Ascending aorta (tissue), 2 donors: ENCODE results near the gene GLTP. TPM values are rescaled to one million over a fixed set of nuclear protein-coding genes. Genes with fewer than 3 reads are reported as not detected.
A peak's percentile ranks its signal among the peaks of the same experiment; 100 is the strongest.

Experiments
- DNase-seq, 2 donors: peaks; one replicate each; pipeline ENCODE4 v3.0.0-alpha.2; 2019; ENCODE audit warnings: low spot score in 2 of 2
- H3K27ac ChIP-seq, 2 donors: fragments of 200-600 bp; sonication (generic); one replicate each; pipeline ENCODE4 v1.5.1; 2016 to 2017; ENCODE audit warnings: mild to moderate bottlenecking in 1 of 2
- H3K27me3 ChIP-seq: fragments of 200-600 bp; sonication (generic); one replicate; pipeline ENCODE4 v1.5.1; 2017
- H3K36me3 ChIP-seq, 2 donors: fragments of 200-600 bp; sonication (generic); one replicate each; pipeline ENCODE4 v1.5.1; 2016
- H3K4me1 ChIP-seq, 2 donors: fragments of 200-600 bp; sonication (generic); one replicate each; pipeline ENCODE4 v1.5.1; 2016 to 2017; ENCODE audit warnings: mild to moderate bottlenecking in 1 of 2
- H3K4me3 ChIP-seq, 2 donors: fragments of 200-600 bp; sonication (generic); one replicate each; pipeline ENCODE4 v1.5.1; 2016 to 2017; ENCODE audit warnings: mild to moderate bottlenecking in 1 of 2
- H3K9me3 ChIP-seq, 2 donors: fragments of 200-600 bp; sonication (generic); one replicate each; pipeline ENCODE4 v1.5.1; 2016
- CTCF ChIP-seq, 3 experiments: fragments of 200-600 bp in 2 of 3; fragments of 450-650 bp in 1 of 3; sonication (generic) in 2 of 3; IDR thresholded peaks; one replicate each; pipeline ENCODE4 v1.5.1; 2016 to 2019; ENCODE audit warnings: antibody characterized with exemption in 3 of 3, mild to moderate bottlenecking in 1 of 3, moderate library complexity in 1 of 3
- intact Hi-C: fragments of 100-400 bp; cut with DNase I; formaldehyde crosslinking; loops from one replicate; pipeline ENCODE4 v1.15.1; 2023
- total RNA-seq: library from RNA; depleted of rRNA; stranded (reverse); fragments of >200 nt; gene quantifications from one replicate; pipeline ENCODE4 v1.1.0, GENCODE V29; 2016

The GLTP gene
- total RNA-seq, 1 donor from 2014 or later, result 105 TPM

GRCh38 chr12:109831365-109831764, 49.0 kb downstream of the GLTP start:
- Histone ChIP-seq H3K4me3 (no peak overlapping the region), H3K9me3 (no peaks in the 10 kb centered on the region), H3K27ac (no peak overlapping the region), H3K4me1 (no peaks in the 10 kb centered on the region), H3K36me3 (no peaks in the 10 kb centered on the region), H3K27me3 (peaks cover 4% of the 10 kb centered on the region)
- intact Hi-C loops, result no loop called here
- TF ChIP-seq CTCF (IDR thresholded peaks at IDR 0.05), result no peak
- no peak for DNase-seq

- DNase-seq, result no peak
- Histone ChIP-seq H3K27ac (no peak overlapping the region), H3K27me3 (peaks cover 4% of the 10 kb centered on the region), H3K36me3 (no peaks in the 10 kb centered on the region), H3K4me1 (no peaks in the 10 kb centered on the region), H3K9me3 (no peaks in the 10 kb centered on the region), H3K4me3 (no peak overlapping the region)
- no peak for TF ChIP-seq CTCF (IDR thresholded peaks at IDR 0.05)
- intact Hi-C loops, result no loop called here
These were observed 49.6 kb downstream of the GLTP start for GRCh38 chr12:109830718-109831117.

- no peak for TF ChIP-seq CTCF (IDR thresholded peaks at IDR 0.05)
These were observed 50.1 kb downstream of the GLTP start for GRCh38 chr12:109830267-109830666.

GRCh38 chr12:109829667-109830066, 50.7 kb downstream of the GLTP start:
- H3K27ac ChIP-seq, result no peak overlapping the region
- H3K4me3 ChIP-seq, result no peak overlapping the region
- H3K4me1 ChIP-seq, result no peaks in the 10 kb centered on the region
- TF ChIP-seq CTCF (IDR thresholded peaks at IDR 0.05), result no peak
- no peak for DNase-seq
- no peaks in the 10 kb centered on the region for H3K36me3 ChIP-seq
- intact Hi-C loops, result no loop called here
- no peaks in the 10 kb centered on the region for H3K9me3 ChIP-seq
- peaks cover 4% of the 10 kb centered on the region for H3K27me3 ChIP-seq

More at GRCh38 chr12:109830267-109830666, 50.1 kb downstream of the GLTP start:
- H3K36me3 ChIP-seq, result no peaks in the 10 kb centered on the region
- peaks cover 4% of the 10 kb centered on the region for H3K27me3 ChIP-seq
- no peaks in the 10 kb centered on the region for H3K9me3 ChIP-seq
- H3K27ac ChIP-seq, result no peak overlapping the region
- no peak for DNase-seq
- intact Hi-C loops, result no loop called here
- H3K4me1 ChIP-seq, result no peaks in the 10 kb centered on the region
- H3K4me3 ChIP-seq, result no peak overlapping the region

GRCh38 chr12:109828754-109829511, 51.4 kb downstream of the GLTP start:
- Histone ChIP-seq H3K27me3 (peaks cover 4% of the 10 kb centered on the region), H3K4me1 (no peaks in the 10 kb centered on the region), H3K4me3 (no peak overlapping the region), H3K27ac (peak overlapping the region in 1 of 2 donors; percentile 26), H3K36me3 (no peaks in the 10 kb centered on the region), H3K9me3 (no peaks in the 10 kb centered on the region)
- DNase-seq, result no peak
- intact Hi-C loops, result no loop called here
- TF ChIP-seq CTCF (IDR thresholded peaks at IDR 0.05), result no peak
